Upper lobe of left lung (tissue), 4 donors: ENCODE measurements around the gene MAP2K5.

Experiments used
- EP300 ChIP-seq, 4 donors: sonication (generic); formaldehyde crosslinking; IDR thresholded peaks; one replicate each; pipeline ENCODE4 v1.5.1; 2017; ENCODE audit warnings: antibody characterized with exemption in 4 of 4, control low read depth in 2 of 4
- TF ChIP-seq, protein P1 (sequence below), 6 experiments: fragments of 450-650 bp in 4 of 6; fragments of 200-600 bp in 2 of 6; sonication (generic) in 2 of 6; IDR thresholded peaks; one replicate each; pipeline ENCODE4 v1.5.1; 2016 to 2019; ENCODE audit warnings: antibody characterized with exemption in 6 of 6

DNA sequence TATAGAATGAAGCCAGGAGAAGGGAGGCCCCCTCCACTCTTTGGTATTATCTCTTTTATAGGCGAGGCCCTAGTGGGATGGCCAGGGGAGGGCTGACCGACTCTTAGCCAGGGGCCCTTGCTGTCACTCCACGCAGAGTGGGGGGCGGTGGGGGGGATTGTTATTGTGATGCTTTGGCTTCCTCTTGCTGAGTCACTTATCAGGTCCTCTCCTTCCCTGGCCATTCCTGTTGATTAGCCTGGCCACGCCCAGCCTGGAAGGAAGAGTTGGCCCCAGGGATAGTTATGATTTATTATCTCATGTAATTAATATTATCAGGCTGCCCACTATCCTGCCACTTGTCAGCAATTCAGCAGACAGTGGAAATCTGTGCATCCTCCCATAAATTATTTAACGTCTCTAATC, 257.3 kb downstream of the MAP2K5 start:
- TF ChIP-seq, protein P1, sequence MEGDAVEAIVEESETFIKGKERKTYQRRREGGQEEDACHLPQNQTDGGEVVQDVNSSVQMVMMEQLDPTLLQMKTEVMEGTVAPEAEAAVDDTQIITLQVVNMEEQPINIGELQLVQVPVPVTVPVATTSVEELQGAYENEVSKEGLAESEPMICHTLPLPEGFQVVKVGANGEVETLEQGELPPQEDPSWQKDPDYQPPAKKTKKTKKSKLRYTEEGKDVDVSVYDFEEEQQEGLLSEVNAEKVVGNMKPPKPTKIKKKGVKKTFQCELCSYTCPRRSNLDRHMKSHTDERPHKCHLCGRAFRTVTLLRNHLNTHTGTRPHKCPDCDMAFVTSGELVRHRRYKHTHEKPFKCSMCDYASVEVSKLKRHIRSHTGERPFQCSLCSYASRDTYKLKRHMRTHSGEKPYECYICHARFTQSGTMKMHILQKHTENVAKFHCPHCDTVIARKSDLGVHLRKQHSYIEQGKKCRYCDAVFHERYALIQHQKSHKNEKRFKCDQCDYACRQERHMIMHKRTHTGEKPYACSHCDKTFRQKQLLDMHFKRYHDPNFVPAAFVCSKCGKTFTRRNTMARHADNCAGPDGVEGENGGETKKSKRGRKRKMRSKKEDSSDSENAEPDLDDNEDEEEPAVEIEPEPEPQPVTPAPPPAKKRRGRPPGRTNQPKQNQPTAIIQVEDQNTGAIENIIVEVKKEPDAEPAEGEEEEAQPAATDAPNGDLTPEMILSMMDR (IDR thresholded peaks at IDR 0.05): no peak
- no peak for TF ChIP-seq EP300 (IDR thresholded peaks at IDR 0.05)
